ENCODE data around the gene SSBP2. TPM values are rescaled to one million over a fixed set of nuclear protein-coding genes. Genes with fewer than 3 reads are reported as not detected.
A peak's percentile ranks its signal among the peaks of the same experiment; 100 is the strongest.
"Not testable (repeated sequence)": the region's sequence is repeated elsewhere in the genome, so short reads cannot be mapped to it uniquely, and the experiment has no call there.

SSBP2 gene
- total RNA-seq, 1 donor from 2014 or later = 85.8 TPM

GRCh38 chr5:81724108-81724507 lies 26.8 kb downstream of the SSBP2 start:
- Mint-ChIP-seq H3K27me3 (ENCODE audit: low read depth) (no peaks in the 10 kb centered on the region), H3K36me3 (no peaks in the 10 kb centered on the region), H3K4me1 (peaks cover 20% of the 10 kb centered on the region), H3K27ac (no peak overlapping the region), H3K4me3 (no peak overlapping the region), H3K9me3 (no peaks in the 10 kb centered on the region)
- TF ChIP-seq CTCF (IDR thresholded peaks at IDR 0.05; ENCODE audit: unreplicated experiment) = no peak
- no peak for DNase-seq (ENCODE audit: low spot score in 2 of 2, unreplicated experiment in 2 of 2)

GRCh38 chr5:81721049-81721448 lies 29.8 kb downstream of the SSBP2 start:
- no peak overlapping the region for H3K27ac Mint-ChIP-seq
- peaks cover 25% of the 10 kb centered on the region for H3K4me1 Mint-ChIP-seq
- H3K9me3 Mint-ChIP-seq = no peaks in the 10 kb centered on the region
- H3K27me3 Mint-ChIP-seq (ENCODE audit: low read depth) = no peaks in the 10 kb centered on the region
- no peaks in the 10 kb centered on the region for H3K36me3 Mint-ChIP-seq
- no peak overlapping the region for H3K4me3 Mint-ChIP-seq
- DNase-seq (ENCODE audit: low spot score in 2 of 2, unreplicated experiment in 2 of 2) = no peak
- no peak for TF ChIP-seq CTCF (IDR thresholded peaks at IDR 0.05; ENCODE audit: unreplicated experiment)

GRCh38 chr5:81719743-81720345 lies 31.1 kb downstream of the SSBP2 start:
- H3K27ac Mint-ChIP-seq = peak overlapping the region; percentile 13
- peaks cover 1% of the 10 kb centered on the region for H3K36me3 Mint-ChIP-seq
- no peak overlapping the region for H3K4me3 Mint-ChIP-seq
- H3K9me3 Mint-ChIP-seq = no peaks in the 10 kb centered on the region
- no peak for DNase-seq (ENCODE audit: low spot score in 2 of 2, unreplicated experiment in 2 of 2)
- peaks cover 25% of the 10 kb centered on the region for H3K4me1 Mint-ChIP-seq
- no peaks in the 10 kb centered on the region for H3K27me3 Mint-ChIP-seq (ENCODE audit: low read depth)
- no peak for TF ChIP-seq CTCF (IDR thresholded peaks at IDR 0.05; ENCODE audit: unreplicated experiment)

GRCh38 chr5:81718300-81718699 lies 32.6 kb downstream of the SSBP2 start:
- Mint-ChIP-seq H3K27me3 (ENCODE audit: low read depth) (no peaks in the 10 kb centered on the region), H3K36me3 (peaks cover 11% of the 10 kb centered on the region), H3K9me3 (peaks cover 9% of the 10 kb centered on the region), H3K4me1 (peaks cover 29% of the 10 kb centered on the region), H3K27ac (no peak overlapping the region), H3K4me3 (no peak overlapping the region)
- no peak for TF ChIP-seq CTCF (IDR thresholded peaks at IDR 0.05; ENCODE audit: unreplicated experiment)
- no peak for DNase-seq (ENCODE audit: low spot score in 2 of 2, unreplicated experiment in 2 of 2)

GRCh38 chr5:81717860-81718259 lies 33.0 kb downstream of the SSBP2 start:
- no peaks in the 10 kb centered on the region for H3K27me3 Mint-ChIP-seq (ENCODE audit: low read depth)
- no peak for TF ChIP-seq CTCF (IDR thresholded peaks at IDR 0.05; ENCODE audit: unreplicated experiment)
- H3K27ac Mint-ChIP-seq = no peak overlapping the region
- H3K36me3 Mint-ChIP-seq = peaks cover 11% of the 10 kb centered on the region
- no peak for DNase-seq (ENCODE audit: low spot score in 2 of 2, unreplicated experiment in 2 of 2)
- H3K4me1 Mint-ChIP-seq = peaks cover 29% of the 10 kb centered on the region
- peaks cover 9% of the 10 kb centered on the region for H3K9me3 Mint-ChIP-seq
- H3K4me3 Mint-ChIP-seq = no peak overlapping the region

GRCh38 chr5:81717226-81717625 lies 33.7 kb downstream of the SSBP2 start:
- no peaks in the 10 kb centered on the region for H3K27me3 Mint-ChIP-seq (ENCODE audit: low read depth)
- no peak for TF ChIP-seq CTCF (IDR thresholded peaks at IDR 0.05; ENCODE audit: unreplicated experiment)

GRCh38 chr5:81714076-81714475 lies 36.8 kb downstream of the SSBP2 start:
- peaks cover 11% of the 10 kb centered on the region for H3K36me3 Mint-ChIP-seq
- H3K4me1 Mint-ChIP-seq = peaks cover 14% of the 10 kb centered on the region

More at GRCh38 chr5:81717226-81717625, 33.7 kb downstream of the SSBP2 start:
- H3K4me1 Mint-ChIP-seq = peaks cover 29% of the 10 kb centered on the region
- peaks cover 9% of the 10 kb centered on the region for H3K9me3 Mint-ChIP-seq
- H3K36me3 Mint-ChIP-seq = peaks cover 11% of the 10 kb centered on the region
- DNase-seq (ENCODE audit: low spot score in 2 of 2, unreplicated experiment in 2 of 2) = no peak
- H3K4me3 Mint-ChIP-seq = no peak overlapping the region
- no peak overlapping the region for H3K27ac Mint-ChIP-seq

More at GRCh38 chr5:81714076-81714475, 36.8 kb downstream of the SSBP2 start:
- not testable (repeated sequence) for DNase-seq (ENCODE audit: low spot score in 2 of 2, unreplicated experiment in 2 of 2); H3K27me3 Mint-ChIP-seq (ENCODE audit: low read depth); H3K9me3 Mint-ChIP-seq; H3K4me3 Mint-ChIP-seq; H3K27ac Mint-ChIP-seq

Measured in mesothelial cell of epicardium (in vitro differentiated cells).